Right ventricle myocardium inferior (tissue), 1 donor: ENCODE results near the gene STAC3. TPM values are rescaled to one million over a fixed set of nuclear protein-coding genes. Genes with fewer than 3 reads are reported as not detected.

Experiments
- ATAC-seq: fragments of 200-7000 bp; cut with Tn5 transposase; one replicate; pipeline ENCODE4 v1.9.1; 2020; ENCODE audit warnings: mild to moderate bottlenecking, moderate library complexity
- DNase-seq: peaks from one replicate; pipeline ENCODE4 v3.0.0; 2021; ENCODE audit errors: missing footprints
- intact Hi-C: fragments of 100-400 bp; cut with DNase I; formaldehyde crosslinking; loops from one replicate; pipeline ENCODE4 v1.11.0; 2022
- total RNA-seq: library from RNA; stranded (reverse); fragmentation: NEBNext Ultra II Directional; extraction: Animal tissue kit (Norgen Biotek cat#: 25700); gene quantifications from one replicate; pipeline ENCODE4 v1.2.1, GENCODE V29; 2021
- donor health status: DM: no; HTN: yes; CAD: no; lungs with severe emphysema.

STAC3 gene
- total RNA-seq, 1 donor from 2014 or later = 1.2 TPM

GRCh38 chr12:57258977-57259970 lies 8.3 kb upstream of the STAC3 start:
- peak; percentile 77 for DNase-seq
- ATAC-seq = peak; percentile 81
- intact Hi-C loops = no loop called here

GRCh38 chr12:57255916-57256315 lies 4.9 kb upstream of the STAC3 start:
- ATAC-seq (no peak), DNase-seq (no peak)
- intact Hi-C loops = no loop called here

GRCh38 chr12:57254506-57255280 lies 3.7 kb upstream of the STAC3 start:
- intact Hi-C loops = no loop called here
- DNase-seq (no peak), ATAC-seq (no peak)

GRCh38 chr12:57250541-57250940 lies 446 bp downstream of the STAC3 start:
- DNase-seq (no peak), ATAC-seq (no peak)
- intact Hi-C loops = no loop called here

- DNase-seq (peak; percentile 73), ATAC-seq (no peak)
- intact Hi-C loops = no loop called here
These were observed 1.8 kb downstream of the STAC3 start for GRCh38 chr12:57248934-57249742.

- intact Hi-C loops = no loop called here
- ATAC-seq (no peak), DNase-seq (no peak)
These were observed 3.9 kb downstream of the STAC3 start for GRCh38 chr12:57247041-57247440.

GRCh38 chr12:57244312-57244696 lies 6.7 kb downstream of the STAC3 start:
- DNase-seq (no peak), ATAC-seq (no peak)
- intact Hi-C loops = no loop called here

- intact Hi-C loops = loop anchor here (1.0 kb wide), 1 partner anchor 30 kb away; no protein-coding TSS in a partner anchor
- ATAC-seq = no peak
These were observed 7.3 kb downstream of the STAC3 start for GRCh38 chr12:57243521-57244311.

GRCh38 chr12:57242691-57243454 lies 8.1 kb downstream of the STAC3 start:
- DNase-seq (peak; percentile 84), ATAC-seq (no peak)
- intact Hi-C loops = loop anchor here (1.0 kb wide), 1 partner anchor 30 kb away; no protein-coding TSS in a partner anchor

More at GRCh38 chr12:57243521-57244311, 7.3 kb downstream of the STAC3 start:
- peak; percentile 91 for DNase-seq

GRCh38 chr12:57242329-57242690 lies 8.7 kb downstream of the STAC3 start:
- no peak for ATAC-seq
- intact Hi-C loops = no loop called here
- peak; percentile 69 for DNase-seq

GRCh38 chr12:57241402-57242310 lies 9.3 kb downstream of the STAC3 start:
- DNase-seq (no peak), ATAC-seq (no peak)
- intact Hi-C loops = no loop called here

- intact Hi-C loops = no loop called here
- ATAC-seq = no peak
- no peak for DNase-seq
These were observed 10.0 kb downstream of the STAC3 start for GRCh38 chr12:57240926-57241401.

GRCh38 chr12:57240066-57240921 lies 10.7 kb downstream of the STAC3 start:
- intact Hi-C loops = no loop called here
- DNase-seq (peak; percentile 83), ATAC-seq (no peak)

GRCh38 chr12:57239587-57240065 lies 11.4 kb downstream of the STAC3 start:
- intact Hi-C loops = loop anchor here (1.0 kb wide), 1 partner anchor 26 kb away; no protein-coding TSS in a partner anchor
- ATAC-seq (no peak), DNase-seq (no peak)
